ENCODE results near the gene PDPK1.
"Not testable (repeated sequence)": the region's sequence is repeated elsewhere in the genome, so short reads cannot be mapped to it uniquely, and the experiment has no call there.

DNA sequence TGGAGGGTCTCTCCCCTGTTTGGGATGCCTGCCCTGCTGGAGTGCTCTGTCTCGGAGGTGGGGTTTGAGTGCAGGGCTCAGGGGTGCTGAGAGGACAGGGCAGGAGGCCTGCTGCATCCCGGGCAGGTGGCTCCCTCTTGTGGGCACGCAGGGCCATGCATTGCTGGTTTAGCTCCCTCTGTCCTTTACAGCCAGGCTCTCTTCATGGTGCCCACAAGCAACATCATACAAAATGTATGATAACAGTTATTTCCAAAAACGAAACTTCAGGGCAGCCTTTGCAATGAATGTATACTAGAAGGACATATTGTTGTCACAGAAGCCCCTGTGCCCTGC lies 22.9 kb downstream of the PDPK1 start:
- TF ChIP-seq, protein P1, sequence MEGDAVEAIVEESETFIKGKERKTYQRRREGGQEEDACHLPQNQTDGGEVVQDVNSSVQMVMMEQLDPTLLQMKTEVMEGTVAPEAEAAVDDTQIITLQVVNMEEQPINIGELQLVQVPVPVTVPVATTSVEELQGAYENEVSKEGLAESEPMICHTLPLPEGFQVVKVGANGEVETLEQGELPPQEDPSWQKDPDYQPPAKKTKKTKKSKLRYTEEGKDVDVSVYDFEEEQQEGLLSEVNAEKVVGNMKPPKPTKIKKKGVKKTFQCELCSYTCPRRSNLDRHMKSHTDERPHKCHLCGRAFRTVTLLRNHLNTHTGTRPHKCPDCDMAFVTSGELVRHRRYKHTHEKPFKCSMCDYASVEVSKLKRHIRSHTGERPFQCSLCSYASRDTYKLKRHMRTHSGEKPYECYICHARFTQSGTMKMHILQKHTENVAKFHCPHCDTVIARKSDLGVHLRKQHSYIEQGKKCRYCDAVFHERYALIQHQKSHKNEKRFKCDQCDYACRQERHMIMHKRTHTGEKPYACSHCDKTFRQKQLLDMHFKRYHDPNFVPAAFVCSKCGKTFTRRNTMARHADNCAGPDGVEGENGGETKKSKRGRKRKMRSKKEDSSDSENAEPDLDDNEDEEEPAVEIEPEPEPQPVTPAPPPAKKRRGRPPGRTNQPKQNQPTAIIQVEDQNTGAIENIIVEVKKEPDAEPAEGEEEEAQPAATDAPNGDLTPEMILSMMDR (conservative IDR thresholded peaks at IDR 0.05 in 1 of 2, IDR thresholded peaks at IDR 0.05 in 1 of 2; ENCODE audit: extremely low read depth in 1 of 2, insufficient read depth in 1 of 2, low read depth in 1 of 2, low read length in 2 of 2), result peak in 1 of 2 donors; percentile 30
- TF ChIP-seq EZH2 (IDR thresholded peaks at IDR 0.05; ENCODE audit: borderline replicate concordance, low read length), result not testable (repeated sequence)

Measured in mammary epithelial cell (primary cell).